Ishikawa (cell line): Measurements from ENCODE around the gene UBE2O.

ENCODE experiments used
- CEBPB ChIP-seq: IDR thresholded peaks from 2 replicates; pipeline ENCODE4 v1.6.1; 2012
- CREB1 ChIP-seq: IDR thresholded peaks from 2 replicates; pipeline ENCODE4 v1.6.1; 2012; ENCODE audit warnings: low read depth
- EGR1 ChIP-seq: IDR thresholded peaks from 2 replicates; pipeline ENCODE4 v1.6.1; 2012
- EP300 ChIP-seq: IDR thresholded peaks from 2 replicates; pipeline ENCODE4 v1.6.1; 2012; ENCODE audit warnings: borderline replicate concordance
- FOXM1 ChIP-seq: IDR thresholded peaks from 2 replicates; pipeline ENCODE4 v1.6.1; 2012; ENCODE audit warnings: low read depth, borderline replicate concordance
- MAX ChIP-seq: IDR thresholded peaks from 2 replicates; pipeline ENCODE4 v1.6.1; 2012
- NFIC ChIP-seq: IDR thresholded peaks from 2 replicates; pipeline ENCODE4 v1.6.1; 2012
- RAD21 ChIP-seq: IDR thresholded peaks from 2 replicates; pipeline ENCODE4 v1.6.1; 2012; ENCODE audit warnings: low read depth
- REST ChIP-seq: IDR thresholded peaks from 2 replicates; pipeline ENCODE4 v1.6.1; 2012; ENCODE audit warnings: low read depth, mild to moderate bottlenecking
- TAF1 ChIP-seq: IDR thresholded peaks from 2 replicates; pipeline ENCODE4 v1.6.1; 2012; ENCODE audit warnings: low read depth, mild to moderate bottlenecking
- TCF12 ChIP-seq: IDR thresholded peaks from 2 replicates; pipeline ENCODE4 v1.6.1; 2012; ENCODE audit warnings: low read depth
- TEAD4 ChIP-seq: IDR thresholded peaks from 2 replicates; pipeline ENCODE4 v1.6.1; 2012
- USF1 ChIP-seq: IDR thresholded peaks from 2 replicates; pipeline ENCODE4 v1.6.1; 2012
- YY1 ChIP-seq: IDR thresholded peaks from 2 replicates; pipeline ENCODE4 v1.6.1; 2012; ENCODE audit warnings: low read depth
- ZBTB7A ChIP-seq: IDR thresholded peaks from 2 replicates; pipeline ENCODE4 v1.6.1; 2012; ENCODE audit warnings: low read depth

Gene UBE2O

GRCh38 chr17:76493505-76494167, 40.7 kb upstream of the UBE2O start:
- TF ChIP-seq REST, result no peak

GRCh38 chr17:76492989-76493501, 40.1 kb upstream of the UBE2O start:
- no peak for TF ChIP-seq EP300
- TF ChIP-seq TCF12, result no peak
- TF ChIP-seq MAX, result no peak
- TF ChIP-seq CEBPB, result no peak

GRCh38 chr17:76492123-76492988, 39.4 kb upstream of the UBE2O start:
- TF ChIP-seq RAD21 (no peak), TCF12 (no peak), TEAD4 (no peak), MAX (no peak), REST (no peak), TAF1 (no peak), EP300 (no peak), USF1 (no peak), EGR1 (no peak), FOXM1 (no peak)

- TF ChIP-seq MAX (no peak), YY1 (no peak), CREB1 (no peak), CEBPB (no peak), FOXM1 (no peak), EGR1 (no peak), ZBTB7A (no peak)
These were observed 38.5 kb upstream of the UBE2O start for GRCh38 chr17:76491271-76492122.

GRCh38 chr17:76490112-76490710, 37.3 kb upstream of the UBE2O start:
- no peak for TF ChIP-seq ZBTB7A

- TF ChIP-seq ZBTB7A (no peak), USF1 (no peak), NFIC (no peak), TCF12 (no peak), CEBPB (no peak), MAX (no peak)
These were observed 34.7 kb upstream of the UBE2O start for GRCh38 chr17:76487451-76488192.
